HG02970 (cell line): ENCODE measurements around the gene VAPB.

Experiments
- ATAC-seq: cut with Tn5 transposase; IDR thresholded peaks from one replicate; pipeline ENCODE4 v1.9.1; 2021; ENCODE audit warnings: mild to moderate bottlenecking, moderate library complexity, moderate number of reproducible peaks; ENCODE audit not compliant: unreplicated experiment, low FRiP score

VAPB gene

GRCh38 chr20:58454460-58454859 is 65.4 kb downstream of the VAPB start:
- no peak for ATAC-seq

GRCh38 chr20:58457083-58457695 is 68.2 kb downstream of the VAPB start:
- ATAC-seq = no peak

- peak; percentile 97 for ATAC-seq
Measured at GRCh38 chr20:58458342-58459057, 69.5 kb downstream of the VAPB start.

GRCh38 chr20:58459058-58459750 is 70.2 kb downstream of the VAPB start:
- no peak for ATAC-seq

GRCh38 chr20:58461104-58461503 is 72.1 kb downstream of the VAPB start:
- ATAC-seq = no peak

GRCh38 chr20:58461899-58462298 is 72.9 kb downstream of the VAPB start:
- no peak for ATAC-seq

- no peak for ATAC-seq
Measured at GRCh38 chr20:58463256-58463655, 74.2 kb downstream of the VAPB start.

- no peak for ATAC-seq
Measured at GRCh38 chr20:58464838-58465237, 75.8 kb downstream of the VAPB start.

GRCh38 chr20:58466095-58466708 is 77.2 kb downstream of the VAPB start:
- ATAC-seq = no peak

- no peak for ATAC-seq
Measured at GRCh38 chr20:58466729-58467571, 77.9 kb downstream of the VAPB start.

- no peak for ATAC-seq
Measured at GRCh38 chr20:58467572-58468527, 78.8 kb downstream of the VAPB start.

GRCh38 chr20:58469616-58470015 is 80.6 kb downstream of the VAPB start:
- ATAC-seq = no peak

- no peak for ATAC-seq
Measured at GRCh38 chr20:58470336-58471192, 81.5 kb downstream of the VAPB start.

- no peak for ATAC-seq
Measured at GRCh38 chr20:58471193-58472164, 82.5 kb downstream of the VAPB start.

- no peak for ATAC-seq
Measured at GRCh38 chr20:58472273-58473018, 83.4 kb downstream of the VAPB start.
